B cell (primary cell): Measurements from ENCODE around the gene CD300LG.

ENCODE experiments used
- EZH2 ChIP-seq: IDR thresholded peaks from 2 replicates; pipeline ENCODE4 v1.6.1; 2012; ENCODE audit warnings: borderline replicate concordance, low read depth, mild to moderate bottlenecking, moderate library complexity, low read length; ENCODE audit not compliant: insufficient read depth, poor library complexity, severe bottlenecking
- TF ChIP-seq, protein P1 (sequence below): fragments of 200-600 bp; IDR thresholded peaks from one replicate; pipeline ENCODE4 v1.8.0; 2022; ENCODE audit warnings: antibody characterized with exemption, mild to moderate bottlenecking

DNA sequence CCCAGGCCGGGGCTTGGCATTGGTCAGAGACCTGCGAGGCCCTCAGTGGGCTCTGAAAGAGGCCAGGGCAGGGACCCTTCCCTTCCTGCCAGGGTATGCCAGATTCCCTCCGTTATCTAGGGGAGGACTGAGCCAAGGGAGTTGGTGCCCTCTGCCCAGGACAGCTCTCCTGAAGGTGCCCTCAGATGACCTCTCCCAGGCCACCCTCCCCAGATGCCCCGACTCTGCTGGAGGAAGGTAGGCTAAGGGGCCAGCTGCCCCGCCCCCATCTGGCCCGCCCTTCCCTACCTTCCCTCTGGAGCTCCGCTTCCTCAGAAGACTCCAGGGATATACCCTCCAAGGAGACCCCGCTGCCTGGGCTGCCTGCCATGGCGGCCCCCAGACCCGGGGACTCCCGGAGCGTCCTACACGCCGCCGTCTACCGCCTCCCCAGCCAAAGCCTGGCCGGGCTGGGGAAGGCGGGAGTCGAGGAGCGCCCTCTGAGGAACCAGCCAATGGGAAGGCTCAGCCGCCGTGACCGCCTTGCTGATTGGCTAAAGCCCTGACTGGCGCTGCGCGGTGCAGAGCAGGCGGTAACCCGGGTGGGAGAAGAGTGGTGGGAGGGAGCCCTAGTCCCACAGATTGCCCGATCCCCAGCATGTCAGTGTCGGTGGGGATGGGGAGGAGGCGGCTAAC, 53.3 kb downstream of the CD300LG start:
- TF ChIP-seq, protein P1, sequence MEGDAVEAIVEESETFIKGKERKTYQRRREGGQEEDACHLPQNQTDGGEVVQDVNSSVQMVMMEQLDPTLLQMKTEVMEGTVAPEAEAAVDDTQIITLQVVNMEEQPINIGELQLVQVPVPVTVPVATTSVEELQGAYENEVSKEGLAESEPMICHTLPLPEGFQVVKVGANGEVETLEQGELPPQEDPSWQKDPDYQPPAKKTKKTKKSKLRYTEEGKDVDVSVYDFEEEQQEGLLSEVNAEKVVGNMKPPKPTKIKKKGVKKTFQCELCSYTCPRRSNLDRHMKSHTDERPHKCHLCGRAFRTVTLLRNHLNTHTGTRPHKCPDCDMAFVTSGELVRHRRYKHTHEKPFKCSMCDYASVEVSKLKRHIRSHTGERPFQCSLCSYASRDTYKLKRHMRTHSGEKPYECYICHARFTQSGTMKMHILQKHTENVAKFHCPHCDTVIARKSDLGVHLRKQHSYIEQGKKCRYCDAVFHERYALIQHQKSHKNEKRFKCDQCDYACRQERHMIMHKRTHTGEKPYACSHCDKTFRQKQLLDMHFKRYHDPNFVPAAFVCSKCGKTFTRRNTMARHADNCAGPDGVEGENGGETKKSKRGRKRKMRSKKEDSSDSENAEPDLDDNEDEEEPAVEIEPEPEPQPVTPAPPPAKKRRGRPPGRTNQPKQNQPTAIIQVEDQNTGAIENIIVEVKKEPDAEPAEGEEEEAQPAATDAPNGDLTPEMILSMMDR, result no peak
- TF ChIP-seq EZH2, result no peak
